Chondrocyte (in vitro differentiated cells): ENCODE results near the gene BICC1. TPM values are rescaled to one million over a fixed set of nuclear protein-coding genes. Genes with fewer than 3 reads are reported as not detected.

Experiments used
- DNase-seq: peaks from one replicate; pipeline ENCODE4 v3.0.0; 2021; ENCODE audit warnings: mixed read lengths, low spot score
- H3K27ac Mint-ChIP-seq: one replicate; pipeline ENCODE4 v1.8.0; 2021; ENCODE audit warnings: mild to moderate bottlenecking, moderate library complexity, mixed read lengths; ENCODE audit not compliant: unreplicated experiment
- H3K27me3 Mint-ChIP-seq: 2 replicates; pipeline ENCODE4 v1.8.0; 2021; ENCODE audit warnings: low read depth, mixed read lengths
- H3K36me3 Mint-ChIP-seq: 2 replicates; pipeline ENCODE4 v1.8.0; 2021; ENCODE audit warnings: low read depth, mixed read lengths
- H3K4me1 Mint-ChIP-seq: 2 replicates; pipeline ENCODE4 v1.8.0; 2021; ENCODE audit warnings: low read depth, mild to moderate bottlenecking, mixed read lengths
- H3K4me3 Mint-ChIP-seq: one replicate; pipeline ENCODE4 v1.8.0; 2021; ENCODE audit warnings: mild to moderate bottlenecking, moderate library complexity, mixed read lengths; ENCODE audit not compliant: unreplicated experiment
- H3K9me3 Mint-ChIP-seq: 2 replicates; pipeline ENCODE4 v1.8.0; 2021; ENCODE audit warnings: low read depth, mixed read lengths
- total RNA-seq: library from RNA; stranded (reverse); gene quantifications from 3 replicates; pipeline ENCODE4 v1.2.1, GENCODE V29; 2021
- TF ChIP-seq, protein P1 (sequence below): fragments of 200-600 bp; sonication (generic); IDR thresholded peaks from 2 replicates; pipeline ENCODE4 v1.5.0; 2021; ENCODE audit warnings: antibody characterized with exemption, mild to moderate bottlenecking, moderate library complexity

BICC1 gene
- total RNA-seq, 1 donor from 2014 or later: 32.4 TPM

DNA sequence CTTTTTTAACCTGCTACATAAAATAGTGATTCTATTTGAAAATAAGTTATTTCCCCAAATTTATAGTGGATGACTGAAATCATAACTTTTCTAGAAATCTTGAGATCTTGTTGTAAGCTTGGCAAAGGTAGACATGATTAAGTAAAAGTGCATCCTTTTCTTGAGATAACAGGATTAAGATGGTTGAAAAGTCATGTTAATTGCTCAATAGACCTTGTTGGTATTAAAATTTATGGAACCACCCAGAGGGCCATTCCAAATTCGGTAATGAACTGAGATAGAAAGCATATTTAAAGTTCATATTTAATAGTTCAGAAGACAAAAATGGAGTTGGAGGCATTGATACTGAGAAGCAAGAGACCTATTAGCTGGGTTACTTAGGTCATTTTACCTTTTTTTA, 139.1 kb downstream of the BICC1 start:
- H3K27ac Mint-ChIP-seq: peak overlapping the region; percentile 88
- TF ChIP-seq, protein P1, sequence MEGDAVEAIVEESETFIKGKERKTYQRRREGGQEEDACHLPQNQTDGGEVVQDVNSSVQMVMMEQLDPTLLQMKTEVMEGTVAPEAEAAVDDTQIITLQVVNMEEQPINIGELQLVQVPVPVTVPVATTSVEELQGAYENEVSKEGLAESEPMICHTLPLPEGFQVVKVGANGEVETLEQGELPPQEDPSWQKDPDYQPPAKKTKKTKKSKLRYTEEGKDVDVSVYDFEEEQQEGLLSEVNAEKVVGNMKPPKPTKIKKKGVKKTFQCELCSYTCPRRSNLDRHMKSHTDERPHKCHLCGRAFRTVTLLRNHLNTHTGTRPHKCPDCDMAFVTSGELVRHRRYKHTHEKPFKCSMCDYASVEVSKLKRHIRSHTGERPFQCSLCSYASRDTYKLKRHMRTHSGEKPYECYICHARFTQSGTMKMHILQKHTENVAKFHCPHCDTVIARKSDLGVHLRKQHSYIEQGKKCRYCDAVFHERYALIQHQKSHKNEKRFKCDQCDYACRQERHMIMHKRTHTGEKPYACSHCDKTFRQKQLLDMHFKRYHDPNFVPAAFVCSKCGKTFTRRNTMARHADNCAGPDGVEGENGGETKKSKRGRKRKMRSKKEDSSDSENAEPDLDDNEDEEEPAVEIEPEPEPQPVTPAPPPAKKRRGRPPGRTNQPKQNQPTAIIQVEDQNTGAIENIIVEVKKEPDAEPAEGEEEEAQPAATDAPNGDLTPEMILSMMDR: no peak
- DNase-seq: no peak
- H3K27me3 Mint-ChIP-seq: no peaks in the 10 kb centered on the region
- H3K4me1 Mint-ChIP-seq: peaks cover 60% of the 10 kb centered on the region
- H3K4me3 Mint-ChIP-seq: no peak overlapping the region
- H3K9me3 Mint-ChIP-seq: no peaks in the 10 kb centered on the region
- peaks cover 4% of the 10 kb centered on the region for H3K36me3 Mint-ChIP-seq

DNA sequence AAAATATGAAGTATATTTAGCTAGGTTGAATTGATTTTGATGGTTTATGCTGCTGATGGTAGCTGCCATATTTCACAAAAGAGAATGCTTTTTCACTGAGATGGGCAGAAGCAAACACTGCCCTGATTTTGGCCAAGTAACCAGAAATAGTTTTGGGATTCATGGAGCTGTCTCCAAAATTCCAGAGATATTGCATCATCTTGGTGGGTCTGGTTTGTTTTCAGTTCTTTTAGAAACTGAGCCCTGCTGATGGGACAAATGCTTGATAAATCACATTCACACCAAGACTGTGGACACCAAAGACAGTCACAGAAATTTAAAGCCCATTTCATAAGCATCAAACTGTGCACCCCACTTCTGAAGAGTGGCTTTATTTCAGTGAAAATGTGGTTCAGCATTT, 140.5 kb downstream of the BICC1 start:
- peaks cover 8% of the 10 kb centered on the region for H3K36me3 Mint-ChIP-seq
- TF ChIP-seq, protein P1: no peak
- H3K4me3 Mint-ChIP-seq: no peak overlapping the region
- H3K9me3 Mint-ChIP-seq: no peaks in the 10 kb centered on the region
- H3K4me1 Mint-ChIP-seq: peaks cover 46% of the 10 kb centered on the region
- DNase-seq: no peak
- H3K27ac Mint-ChIP-seq: peak overlapping the region; percentile 34
- no peaks in the 10 kb centered on the region for H3K27me3 Mint-ChIP-seq

DNA sequence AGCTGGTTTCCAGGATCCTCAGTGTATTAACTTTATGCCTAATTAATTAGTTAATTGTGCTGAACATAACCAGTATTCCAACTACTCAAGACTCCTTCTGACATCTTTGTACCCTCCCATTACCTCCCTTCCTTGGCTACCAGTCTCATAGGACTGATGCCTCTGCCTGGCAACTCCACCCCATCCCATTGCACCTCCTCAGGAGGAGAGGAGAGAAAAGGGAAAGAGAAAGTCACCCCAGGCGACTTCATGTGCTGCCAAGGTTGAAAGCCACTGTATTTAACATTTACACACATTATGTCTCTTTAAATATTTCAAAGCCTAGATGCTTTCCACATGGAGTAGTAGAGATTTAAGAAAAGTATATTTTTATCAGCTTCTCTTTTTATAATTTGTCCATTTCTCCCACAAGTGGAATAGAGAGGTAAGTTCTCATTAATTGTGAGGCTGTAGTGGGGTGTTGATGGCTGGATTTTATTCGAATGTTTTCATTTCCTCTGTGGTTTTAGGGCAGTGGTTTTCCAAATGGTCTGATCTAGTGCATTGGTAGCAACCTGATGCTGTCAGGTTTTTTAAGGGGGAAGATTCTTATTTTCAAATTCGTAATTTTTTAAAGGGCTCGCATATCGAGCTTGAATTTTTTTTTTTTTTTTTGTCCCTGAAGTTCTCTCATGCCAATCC, 148.0 kb downstream of the BICC1 start:
- H3K27ac Mint-ChIP-seq: peak overlapping the region; percentile 81
- DNase-seq: no peak

DNA sequence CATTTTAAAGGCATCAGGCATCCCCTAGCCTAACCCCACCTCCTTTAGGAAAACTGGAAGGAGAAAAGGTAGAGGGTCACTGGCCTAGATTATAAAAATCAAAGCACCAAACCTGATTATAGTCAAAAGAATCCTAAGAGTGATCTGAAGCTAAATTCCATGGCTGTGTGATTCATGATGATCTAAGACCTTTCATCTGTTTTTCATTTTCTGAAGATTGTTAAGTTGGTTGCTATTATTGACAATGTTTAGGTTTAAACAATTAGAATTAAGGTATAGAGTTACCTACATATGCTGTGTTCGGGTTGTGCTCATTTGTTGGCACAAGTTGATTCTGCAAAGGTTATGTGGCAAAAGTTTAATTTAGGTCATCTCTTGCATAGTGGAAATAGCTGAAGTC, 148.7 kb downstream of the BICC1 start:
- H3K27ac Mint-ChIP-seq: peak overlapping the region; percentile 81

More for the DNA sequence above, 148.0 kb downstream of the BICC1 start:
- Mint-ChIP-seq H3K9me3 (peaks cover 10% of the 10 kb centered on the region), H3K4me1 (peaks cover 54% of the 10 kb centered on the region), H3K4me3 (peak overlapping the region; percentile 43), H3K36me3 (peaks cover 10% of the 10 kb centered on the region), H3K27me3 (no peaks in the 10 kb centered on the region)
- TF ChIP-seq, protein P1: no peak

DNA sequence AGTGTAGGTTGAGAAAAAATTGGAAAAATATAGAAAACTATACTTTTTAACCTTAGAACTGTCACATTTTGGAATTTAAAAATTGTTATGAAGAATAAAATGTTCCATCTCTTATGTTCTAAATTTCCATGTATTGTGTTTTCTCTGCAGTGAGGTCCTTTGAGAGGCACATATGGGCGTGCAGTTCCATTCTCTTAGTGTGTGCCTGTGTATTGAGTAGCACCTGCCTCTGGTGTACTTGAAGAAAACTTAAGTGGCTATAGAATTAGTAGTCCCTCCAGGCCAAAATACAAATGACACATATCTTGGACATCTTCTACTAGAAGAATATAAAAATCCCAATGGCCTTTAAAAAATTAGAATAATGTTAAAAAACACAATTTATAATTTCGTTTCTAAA, 149.2 kb downstream of the BICC1 start:
- no peak overlapping the region for H3K4me3 Mint-ChIP-seq
- peaks cover 6% of the 10 kb centered on the region for H3K36me3 Mint-ChIP-seq
- TF ChIP-seq, protein P1: no peak
- no peaks in the 10 kb centered on the region for H3K27me3 Mint-ChIP-seq
- peaks cover 66% of the 10 kb centered on the region for H3K4me1 Mint-ChIP-seq
- no peak for DNase-seq
- peak overlapping the region; percentile 81 for H3K27ac Mint-ChIP-seq
- H3K9me3 Mint-ChIP-seq: peaks cover 10% of the 10 kb centered on the region

More for the DNA sequence above, 148.7 kb downstream of the BICC1 start:
- Mint-ChIP-seq H3K4me1 (peaks cover 60% of the 10 kb centered on the region), H3K36me3 (peaks cover 10% of the 10 kb centered on the region), H3K27me3 (no peaks in the 10 kb centered on the region), H3K4me3 (peak overlapping the region; percentile 43), H3K9me3 (peaks cover 10% of the 10 kb centered on the region)
- TF ChIP-seq, protein P1: no peak
- DNase-seq: no peak
